Muscle of leg (tissue), 11 donors: ENCODE measurements around the gene PRKN. TPM values are rescaled to one million over a fixed set of nuclear protein-coding genes. Genes with fewer than 3 reads are reported as not detected.
A peak's percentile ranks its signal among the peaks of the same experiment; 100 is the strongest.

Experiments used
- DNase-seq: peaks from one replicate; pipeline ENCODE4 v3.0.0; 2013
- H3K27ac ChIP-seq: one replicate; pipeline ENCODE4 v1.5.1; 2013; ENCODE audit warnings: mild to moderate bottlenecking, low read length, control low read depth
- H3K27me3 ChIP-seq: one replicate; pipeline ENCODE4 v1.6.1; 2013; ENCODE audit warnings: low read length; ENCODE audit not compliant: control insufficient read depth, insufficient read depth
- H3K36me3 ChIP-seq: one replicate; pipeline ENCODE4 v1.6.1; 2013; ENCODE audit warnings: low read length; ENCODE audit not compliant: control insufficient read depth, insufficient read depth
- H3K4me1 ChIP-seq: one replicate; pipeline ENCODE4 v1.6.1; 2013; ENCODE audit warnings: low read length; ENCODE audit not compliant: control insufficient read depth, insufficient read depth
- H3K4me3 ChIP-seq: one replicate; pipeline ENCODE4 v1.5.1; 2013; ENCODE audit warnings: low read length, control low read depth
- H3K9me3 ChIP-seq: replicated peaks from 2 replicates; pipeline ENCODE4 v1.6.1; 2013; ENCODE audit warnings: low read depth, low read length; ENCODE audit not compliant: control insufficient read depth
- WGBS: methylation state at CpG from one replicate; pipeline ENCODE4 v1.1.5; 2013; ENCODE audit warnings: missing lambda C conversion rate; ENCODE audit not compliant: insufficient coverage; 5-methylcytosine and 5-hydroxymethylcytosine counted together
- polyA plus RNA-seq, 8 donors: library from polyadenylated mRNA; unstranded; fragments of 120-200 nt; gene quantifications; one replicate each; pipeline versions ENCODE4 v1.2.1 to v1.2.3, GENCODE V29; 2013; ENCODE audit warnings: inconsistent platforms in 1 of 8, low replicate concordance in 1 of 8; ENCODE audit not compliant: insufficient read length in 8 of 8, insufficient read depth in 1 of 8
- total RNA-seq: library from RNA; stranded (reverse); fragments of 120-200 nt; gene quantifications from one replicate; pipeline ENCODE4 v1.2.4, GENCODE V29; 2013

The PRKN gene
- total and polyA plus RNA-seq, 9 donors, result 2.5 to 4.7 (median 3.9) TPM

DNA sequence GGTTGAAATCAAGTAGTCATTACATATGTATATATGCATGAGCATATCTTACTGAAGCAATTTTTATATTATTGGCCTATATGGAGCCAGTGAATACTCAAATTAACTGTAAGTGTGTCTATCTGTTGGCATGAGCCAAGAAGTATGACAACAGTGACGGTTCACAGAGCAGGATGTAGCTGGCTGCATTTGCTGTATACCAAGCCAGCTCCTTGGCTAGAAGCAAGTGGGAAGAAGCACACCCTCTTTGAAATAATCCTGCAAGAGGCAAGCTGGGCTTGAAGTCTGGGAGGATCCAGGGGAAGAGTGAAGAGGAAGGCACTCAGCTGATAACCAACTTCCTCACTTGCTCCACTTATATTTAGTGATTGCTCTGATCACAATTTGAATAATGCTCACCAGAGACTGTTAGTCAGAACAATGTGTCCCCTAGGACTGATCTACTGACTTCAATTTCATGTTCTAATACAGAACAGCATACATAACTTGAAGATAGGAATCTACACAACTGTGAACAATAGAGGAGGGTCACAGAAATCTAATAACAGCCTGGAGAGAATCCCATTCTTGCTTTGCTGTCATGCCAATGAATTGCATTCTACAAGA, 497.3 kb downstream of the PRKN start:
- Histone ChIP-seq H3K36me3 (no peaks in the 10 kb centered on the region), H3K27ac (no peak overlapping the region), H3K4me3 (no peak overlapping the region), H3K27me3 (no peaks in the 10 kb centered on the region), H3K4me1 (no peaks in the 10 kb centered on the region), H3K9me3 (no peaks in the 10 kb centered on the region)
- WGBS, result 11% methylated on average over 1 of the region's 1 CpG
- DNase-seq, result peak; percentile 36

DNA sequence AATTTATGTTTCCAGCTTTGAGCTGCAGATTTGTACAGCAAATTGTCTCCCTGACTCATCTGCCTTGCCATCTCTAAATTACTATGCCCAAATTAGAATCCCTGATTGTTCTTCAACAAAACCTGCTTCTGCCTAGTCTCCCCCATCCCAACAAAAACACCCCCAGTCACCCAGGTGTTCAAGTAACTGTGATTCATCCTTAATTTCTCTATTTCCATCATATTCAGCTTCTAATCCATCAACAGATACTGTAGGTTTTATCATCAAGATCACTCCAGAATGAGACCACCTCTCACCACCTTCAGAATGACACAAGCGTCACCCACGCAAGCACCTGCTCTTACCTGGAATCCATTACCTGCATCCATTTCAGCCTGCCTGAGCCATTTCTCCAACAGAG, 498.5 kb downstream of the PRKN start:
- H3K9me3 ChIP-seq, result peaks cover 4% of the 10 kb centered on the region
- 100% methylated on average over 2 of the region's 2 CpGs for WGBS
- no peak overlapping the region for H3K4me3 ChIP-seq
- H3K27ac ChIP-seq, result no peak overlapping the region
- no peak for DNase-seq
- no peaks in the 10 kb centered on the region for H3K36me3 ChIP-seq
- no peaks in the 10 kb centered on the region for H3K27me3 ChIP-seq
- H3K4me1 ChIP-seq, result no peaks in the 10 kb centered on the region

DNA sequence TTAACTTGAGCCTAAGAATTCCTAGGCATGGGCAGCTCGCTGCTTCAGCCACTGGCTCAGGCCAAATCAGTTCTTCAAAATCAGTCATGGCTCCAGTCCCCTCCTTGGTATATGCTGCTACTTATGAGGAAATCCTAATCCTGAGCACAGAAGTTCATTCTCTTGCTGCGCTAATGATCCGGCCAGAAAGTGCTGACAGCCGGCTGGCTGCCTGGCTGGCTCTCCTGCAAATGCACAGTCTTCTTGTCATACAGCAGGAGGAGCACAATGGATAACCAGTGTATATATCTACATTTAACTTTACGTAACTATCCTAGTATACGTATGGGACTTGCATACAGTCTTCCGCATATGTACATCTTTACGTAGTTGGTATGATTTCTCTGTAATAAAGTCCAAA, 500.8 kb downstream of the PRKN start:
- 79% methylated on average over 3 of the region's 8 CpGs for WGBS
- H3K27me3 ChIP-seq, result no peaks in the 10 kb centered on the region
- no peak overlapping the region for H3K4me3 ChIP-seq
- DNase-seq, result no peak
- peaks cover 4% of the 10 kb centered on the region for H3K9me3 ChIP-seq
- H3K4me1 ChIP-seq, result no peaks in the 10 kb centered on the region
- H3K36me3 ChIP-seq, result no peaks in the 10 kb centered on the region
- H3K27ac ChIP-seq, result no peak overlapping the region

DNA sequence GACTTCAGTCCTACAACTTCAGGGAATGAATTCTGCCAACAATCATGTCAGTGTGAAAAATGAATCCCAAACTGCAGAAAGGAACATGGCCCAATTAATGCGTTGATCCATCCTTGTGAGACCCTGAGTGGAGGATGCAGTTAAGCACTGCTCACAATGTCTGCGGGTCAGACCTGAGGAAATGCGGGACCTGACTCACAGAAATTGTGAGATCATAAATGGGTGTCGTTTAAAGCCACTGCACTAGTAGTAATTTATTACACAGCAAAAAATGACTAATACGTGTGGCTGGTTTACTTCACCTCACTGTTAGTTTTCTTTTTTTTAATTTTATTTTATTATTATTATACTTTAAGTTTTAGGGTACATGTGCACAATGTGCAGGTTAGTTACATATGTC, 505.0 kb downstream of the PRKN start:
- H3K4me3 ChIP-seq, result no peak overlapping the region

DNA sequence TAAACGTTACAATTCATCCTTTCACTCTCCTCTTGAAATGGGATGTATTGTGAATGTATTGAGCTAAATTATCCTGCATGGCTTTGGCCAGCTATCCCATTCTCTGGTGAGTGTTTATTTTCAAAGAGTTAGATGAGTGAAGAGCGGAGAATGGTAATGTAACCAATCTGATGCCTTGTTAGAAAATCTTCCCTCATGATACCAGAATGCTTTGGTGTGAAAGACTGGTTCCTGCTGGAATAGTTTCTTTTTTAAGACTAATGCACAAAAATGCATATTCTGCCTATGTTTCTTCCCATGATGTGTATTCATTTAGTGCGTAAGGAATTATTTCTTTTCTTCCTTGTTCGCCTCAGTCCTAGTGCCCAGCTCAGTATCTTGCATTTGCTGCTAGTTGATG, 506.7 kb downstream of the PRKN start:
- no CpG with 5 or more reads among the region's 4 CpGs for WGBS
- H3K27ac ChIP-seq, result no peak overlapping the region
- peaks cover 4% of the 10 kb centered on the region for H3K9me3 ChIP-seq
- no peak for DNase-seq
- H3K27me3 ChIP-seq, result no peaks in the 10 kb centered on the region
- H3K4me3 ChIP-seq, result no peak overlapping the region
- H3K4me1 ChIP-seq, result no peaks in the 10 kb centered on the region
- no peaks in the 10 kb centered on the region for H3K36me3 ChIP-seq

More for the DNA sequence above, 505.0 kb downstream of the PRKN start:
- Histone ChIP-seq H3K27me3 (no peaks in the 10 kb centered on the region), H3K27ac (no peak overlapping the region), H3K4me1 (no peaks in the 10 kb centered on the region), H3K36me3 (no peaks in the 10 kb centered on the region), H3K9me3 (peaks cover 4% of the 10 kb centered on the region)
- no peak for DNase-seq
- WGBS, result 86% methylated on average over 1 of the region's 5 CpGs

DNA sequence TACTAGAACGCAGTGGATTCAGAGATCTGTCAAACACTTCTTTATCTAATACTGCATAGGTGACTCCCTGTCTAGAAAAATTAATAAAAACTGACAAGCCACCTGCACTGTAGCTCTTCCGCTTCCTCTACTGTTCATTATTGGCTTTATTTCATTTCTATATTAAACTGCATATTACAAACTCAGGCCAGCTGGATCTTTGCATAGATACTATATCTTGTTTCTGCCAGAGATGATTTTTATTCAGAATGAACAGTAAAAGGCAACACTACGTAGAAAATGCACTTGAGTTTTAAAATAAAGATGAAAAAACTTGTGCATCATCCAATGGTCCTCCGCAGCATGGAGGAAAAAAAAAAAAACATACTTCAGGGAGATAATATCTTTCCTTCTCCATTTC, 508.3 kb downstream of the PRKN start:
- no peaks in the 10 kb centered on the region for H3K36me3 ChIP-seq
- no peaks in the 10 kb centered on the region for H3K27me3 ChIP-seq
- 44% methylated on average over 1 of the region's 4 CpGs for WGBS
- H3K4me3 ChIP-seq, result no peak overlapping the region
- no peaks in the 10 kb centered on the region for H3K4me1 ChIP-seq
- H3K27ac ChIP-seq, result no peak overlapping the region
- DNase-seq, result peak; percentile 74
- H3K9me3 ChIP-seq, result no peaks in the 10 kb centered on the region

DNA sequence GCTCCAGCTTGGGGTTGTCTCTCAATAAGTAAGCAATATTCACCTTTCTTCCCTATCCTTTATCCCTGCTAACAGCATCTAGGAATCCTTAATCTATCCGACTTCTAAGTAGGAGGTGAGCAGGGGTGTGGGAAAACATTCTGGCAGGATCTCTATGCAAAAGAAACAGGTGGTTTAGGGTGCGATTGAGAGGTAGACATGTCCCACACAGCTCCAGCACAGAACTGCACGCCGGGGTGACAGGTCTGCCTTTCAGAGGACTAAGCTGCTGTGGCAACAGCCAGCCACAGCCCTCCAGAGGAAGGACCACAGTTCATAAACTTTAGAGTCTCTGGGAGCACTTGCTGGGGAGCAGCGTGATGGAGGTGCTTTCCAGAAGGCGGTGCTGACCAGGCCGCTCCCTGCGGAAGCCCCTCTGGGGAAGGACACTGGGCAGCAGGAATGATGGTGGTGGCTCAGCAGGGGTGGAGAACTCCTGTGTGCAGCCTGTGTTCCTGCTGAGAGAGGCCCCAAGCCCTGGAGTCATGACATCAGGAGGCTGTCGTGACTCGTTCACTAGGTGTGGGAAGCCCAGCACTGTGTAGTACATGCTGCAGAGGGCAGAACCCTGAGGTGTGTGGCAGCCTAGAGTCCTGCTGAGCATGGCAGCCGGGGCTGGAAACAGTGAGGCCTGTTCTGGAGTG, 509.6 kb downstream of the PRKN start:
- DNase-seq, result no peak
- Histone ChIP-seq H3K4me1 (no peaks in the 10 kb centered on the region), H3K27ac (no peak overlapping the region), H3K9me3 (no peaks in the 10 kb centered on the region), H3K27me3 (no peaks in the 10 kb centered on the region), H3K4me3 (no peak overlapping the region), H3K36me3 (no peaks in the 10 kb centered on the region)
- WGBS, result 79% methylated on average over 10 of the region's 11 CpGs

DNA sequence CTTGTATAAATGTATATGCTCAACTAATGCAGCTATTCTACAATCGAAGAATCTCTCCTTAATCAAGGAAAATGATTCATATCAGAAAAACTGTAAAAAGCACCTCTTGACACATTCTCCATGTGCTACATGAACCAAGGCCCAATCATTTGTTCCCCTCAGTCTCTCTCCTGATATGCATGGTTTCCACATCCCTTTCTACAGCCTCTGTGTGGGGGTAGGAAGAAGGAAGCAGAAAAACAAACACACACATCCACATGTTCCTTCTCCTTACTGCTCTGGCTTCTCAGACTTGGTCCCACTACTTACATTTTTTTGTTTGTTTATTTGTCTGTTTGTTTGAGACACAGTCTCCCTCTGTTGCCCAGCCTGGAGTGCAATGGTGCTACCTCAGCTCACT, 510.5 kb downstream of the PRKN start:
- Histone ChIP-seq H3K27ac (no peak overlapping the region), H3K4me1 (no peaks in the 10 kb centered on the region), H3K27me3 (no peaks in the 10 kb centered on the region), H3K9me3 (no peaks in the 10 kb centered on the region), H3K36me3 (no peaks in the 10 kb centered on the region), H3K4me3 (no peak overlapping the region)
- WGBS, result no CpG with 5 or more reads among the region's 1 CpG
- no peak for DNase-seq

DNA sequence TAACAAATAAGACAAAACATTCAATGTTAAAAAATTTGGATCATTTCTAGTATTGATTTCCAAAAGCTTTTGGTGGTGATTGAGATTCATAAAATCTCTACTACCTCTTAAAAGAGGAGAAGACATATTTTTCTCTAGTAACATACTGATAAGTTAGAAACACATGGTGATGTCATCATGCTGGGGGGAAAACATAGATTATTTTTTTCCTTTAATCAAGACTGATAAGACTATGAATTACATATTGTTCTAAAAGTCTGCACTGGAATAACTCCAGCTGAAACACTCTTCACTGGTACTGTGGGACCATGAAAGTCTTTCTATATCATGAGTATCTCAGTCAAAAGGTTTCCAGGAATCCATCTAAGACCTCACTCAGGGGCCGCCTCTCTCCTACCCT, 515.8 kb downstream of the PRKN start:
- Histone ChIP-seq H3K4me3 (no peak overlapping the region), H3K4me1 (no peaks in the 10 kb centered on the region), H3K27me3 (no peaks in the 10 kb centered on the region), H3K9me3 (no peaks in the 10 kb centered on the region), H3K27ac (no peak overlapping the region), H3K36me3 (no peaks in the 10 kb centered on the region)
- DNase-seq, result no peak
- 100% methylated on average over 1 of the region's 1 CpG for WGBS

DNA sequence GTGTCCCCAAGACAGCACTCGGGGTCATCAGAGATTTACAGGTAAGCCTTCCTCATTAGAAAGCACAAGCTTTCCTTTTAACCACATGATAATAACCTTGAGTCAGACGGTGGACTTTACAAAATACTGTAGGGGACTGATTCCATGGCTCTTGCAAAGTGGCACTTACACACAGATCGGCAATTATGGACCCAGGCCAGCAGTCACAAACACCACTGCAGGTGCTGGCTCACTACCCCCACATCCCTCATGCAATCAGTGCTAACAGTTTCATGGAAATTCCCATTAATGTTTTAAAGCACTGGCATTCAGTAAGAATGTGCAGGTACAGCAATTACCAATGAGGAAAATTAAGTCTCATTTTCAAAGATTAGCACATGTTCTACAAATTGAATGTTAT, 516.5 kb downstream of the PRKN start:
- Histone ChIP-seq H3K4me3 (no peak overlapping the region), H3K27me3 (no peaks in the 10 kb centered on the region), H3K4me1 (no peaks in the 10 kb centered on the region), H3K36me3 (no peaks in the 10 kb centered on the region), H3K27ac (no peak overlapping the region), H3K9me3 (no peaks in the 10 kb centered on the region)
- 38% methylated on average over 2 of the region's 3 CpGs for WGBS
- no peak for DNase-seq
